ENCODE data around the gene EVC2.

DNA sequence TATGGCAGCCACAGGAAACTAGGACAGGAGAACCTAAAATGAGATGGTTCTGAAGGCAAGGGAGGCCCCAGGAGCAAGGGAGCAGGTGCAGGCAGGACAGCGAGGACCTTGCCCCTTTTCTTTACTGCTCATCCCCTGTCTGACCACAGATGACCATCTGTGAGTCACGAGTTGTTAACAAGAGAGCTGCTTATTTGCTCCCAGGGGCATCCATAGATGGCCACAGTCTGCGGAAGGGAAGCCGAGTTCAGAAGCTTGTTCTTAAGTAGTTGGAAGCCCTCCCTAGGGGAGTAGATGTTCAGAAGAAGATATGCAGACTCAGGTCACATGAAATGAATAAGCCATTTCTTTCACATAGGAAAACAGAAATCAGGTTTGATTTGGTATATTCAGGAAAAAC is 69.4 kb downstream of the EVC2 start:
- TF ChIP-seq CTCF (IDR thresholded peaks at IDR 0.05) (no peak), POLR2A (IDR thresholded peaks at IDR 0.05) (no peak)
